B cell (primary cell): ENCODE measurements around the gene METTL27. TPM values are rescaled to one million over a fixed set of nuclear protein-coding genes. Genes with fewer than 3 reads are reported as not detected.

Source experiments
- ATAC-seq: fragments of 200-7000 bp; cut with Tn5 transposase; one replicate; pipeline ENCODE4 v1.10.0; 2021; ENCODE audit warnings: low read depth, mild to moderate bottlenecking, moderate number of reproducible peaks, moderate library complexity
- CTCF ChIA-PET: fragments of 350-600 bp; sonication (Branson Sonifier 250); formaldehyde crosslinking; loops from one replicate; lab custom pipeline; 2021; ENCODE audit warnings: antibody characterized with exemption, inconsistent platforms; lab: Charles Lee
- POLR2A ChIA-PET: fragments of 350-600 bp; sonication (Branson Sonifier 250); formaldehyde crosslinking; loops from one replicate; lab custom pipeline; 2021; ENCODE audit warnings: antibody characterized with exemption; lab: Charles Lee
- DNase-seq: peaks from one replicate; pipeline ENCODE4 v3.0.0; 2013
- H2AFZ ChIP-seq: 2 replicates; pipeline ENCODE4 v1.6.1; 2012; ENCODE audit warnings: mild to moderate bottlenecking, low read depth, low read length; ENCODE audit not compliant: insufficient read depth, poor library complexity, severe bottlenecking
- H3K27ac ChIP-seq, 2 donors: 1 replicate in 1 of 2; 2 replicates in 1 of 2; pipeline ENCODE4 v1.5.1; 2012 to 2013; ENCODE audit warnings: low read length in 2 of 2, mild to moderate bottlenecking in 2 of 2, moderate library complexity in 1 of 2
- H3K27me3 ChIP-seq, 4 experiments: fragments of 200-600 bp in 1 of 4; sonication (generic) in 1 of 4; replicated peaks in 1 of 4; 1 replicate in 2 of 4; 2 replicates in 2 of 4; pipeline versions ENCODE4 v1.6.1 to v1.7.0; 2013 to 2016; ENCODE audit warnings: low read length in 3 of 4, mild to moderate bottlenecking in 2 of 4, mixed read lengths in 1 of 4, moderate library complexity in 1 of 4; ENCODE audit not compliant: insufficient read depth in 4 of 4, control insufficient read depth in 3 of 4; ENCODE audit errors: control extremely low read depth in 1 of 4
- H3K36me3 ChIP-seq, 2 experiments: replicated peaks in 1 of 2; 1 replicate in 1 of 2; 2 replicates in 1 of 2; pipeline versions ENCODE4 v1.6.1 to v1.7.1; 2013; ENCODE audit warnings: low read length in 1 of 2; ENCODE audit not compliant: insufficient read depth in 2 of 2, control insufficient read depth in 1 of 2; ENCODE audit errors: control extremely low read depth in 1 of 2, extremely low read depth in 1 of 2
- H3K4me1 ChIP-seq, 2 donors: fragments of 200-600 bp in 1 of 2; sonication (generic) in 1 of 2; 1 replicate in 1 of 2; 2 replicates in 1 of 2; pipeline versions ENCODE4 v1.5.1 to v1.6.1; 2013 to 2017; ENCODE audit warnings: low read length in 2 of 2; ENCODE audit not compliant: control insufficient read depth in 2 of 2, insufficient read depth in 2 of 2
- H3K4me2 ChIP-seq: replicated peaks from 2 replicates; pipeline ENCODE3; 2012; ENCODE audit warnings: mild to moderate bottlenecking, low read depth, low read length; ENCODE audit not compliant: poor library complexity, severe bottlenecking
- H3K4me3 ChIP-seq, 5 experiments: fragments of 200-600 bp in 1 of 5; sonication (generic) in 1 of 5; 1 replicate in 3 of 5; 2 replicates in 2 of 5; pipeline versions ENCODE4 v1.5.1 to v1.7.0; 2011 to 2016; ENCODE audit warnings: low read length in 4 of 5, mild to moderate bottlenecking in 4 of 5, low read depth in 2 of 5, control low read depth in 1 of 5, moderate library complexity in 1 of 5; ENCODE audit not compliant: insufficient read depth in 1 of 5; ENCODE audit errors: control extremely low read depth in 1 of 5, extremely low read depth in 1 of 5
- H3K79me2 ChIP-seq: fragments of 200-600 bp; sonication (generic); one replicate; pipeline ENCODE4 v1.6.0; 2016; ENCODE audit warnings: low read length; ENCODE audit not compliant: control insufficient read depth, insufficient read depth
- H3K9ac ChIP-seq: fragments of 200-600 bp; sonication (generic); 2 replicates; pipeline ENCODE4 v1.6.1; 2017; ENCODE audit warnings: mild to moderate bottlenecking, low read length, moderate library complexity
- H3K9me3 ChIP-seq, 3 donors: one replicate each; pipeline versions ENCODE4 v1.6.1 to v1.7.1; 2013; ENCODE audit warnings: low read length in 2 of 3; ENCODE audit not compliant: control insufficient read depth in 2 of 3, insufficient read depth in 1 of 3; ENCODE audit errors: control extremely low read depth in 1 of 3
- H4K20me1 ChIP-seq: 2 replicates; pipeline ENCODE4 v1.6.0; 2012; ENCODE audit warnings: mild to moderate bottlenecking, low read length; ENCODE audit not compliant: insufficient read depth, control insufficient read depth, poor library complexity, severe bottlenecking
- H3K27ac Mint-ChIP-seq: one replicate; pipeline ENCODE4 v1.8.0; 2021; ENCODE audit warnings: mixed read lengths
- H3K27me3 Mint-ChIP-seq: one replicate; pipeline ENCODE4 v1.8.0; 2021; ENCODE audit warnings: mixed read lengths
- H3K4me1 Mint-ChIP-seq: one replicate; pipeline ENCODE4 v1.8.0; 2021; ENCODE audit warnings: mixed read lengths
- H3K4me3 Mint-ChIP-seq: one replicate; pipeline ENCODE4 v1.8.0; 2021; ENCODE audit warnings: mixed read lengths
- H3K9me3 Mint-ChIP-seq: one replicate; pipeline ENCODE4 v1.8.0; 2022; ENCODE audit warnings: mixed read lengths; ENCODE audit not compliant: insufficient read depth
- EZH2 ChIP-seq: IDR thresholded peaks from 2 replicates; pipeline ENCODE4 v1.6.1; 2012; ENCODE audit warnings: borderline replicate concordance, low read depth, mild to moderate bottlenecking, moderate library complexity, low read length; ENCODE audit not compliant: insufficient read depth, poor library complexity, severe bottlenecking
- WGBS: methylation state at CpG from one replicate; pipeline ENCODE4 v1.1.5; 2013; ENCODE audit warnings: missing lambda C conversion rate; ENCODE audit not compliant: insufficient coverage; 5-methylcytosine and 5-hydroxymethylcytosine counted together
- intact Hi-C: fragments of 100-400 bp; cut with micrococcal nuclease; formaldehyde crosslinking; loops from one replicate; pipeline ENCODE4 v1.10.0; 2022
- polyA plus RNA-seq: library from polyadenylated mRNA; depleted of rRNA; stranded (reverse); fragments of >200 nt; gene quantifications from 2 replicates; pipeline ENCODE4 v1.2.3, GENCODE V29; 2012
- total RNA-seq, 2 donors: library from RNA; stranded (reverse); fragments of 120-200 nt in 1 of 2; gene quantifications; 1 replicate in 1 of 2; 2 replicates in 1 of 2; pipeline versions ENCODE4 v1.2.3 to v1.2.4, GENCODE V29; 2013 to 2022
- TF ChIP-seq, protein P1 (sequence below): fragments of 200-600 bp; IDR thresholded peaks from one replicate; pipeline ENCODE4 v1.8.0; 2022; ENCODE audit warnings: antibody characterized with exemption, mild to moderate bottlenecking

METTL27 gene
- total and polyA plus RNA-seq, 2 donors (not counting 1 experiment from before 2014, with no cell fraction given) = 0.37 to 1.5 TPM

DNA sequence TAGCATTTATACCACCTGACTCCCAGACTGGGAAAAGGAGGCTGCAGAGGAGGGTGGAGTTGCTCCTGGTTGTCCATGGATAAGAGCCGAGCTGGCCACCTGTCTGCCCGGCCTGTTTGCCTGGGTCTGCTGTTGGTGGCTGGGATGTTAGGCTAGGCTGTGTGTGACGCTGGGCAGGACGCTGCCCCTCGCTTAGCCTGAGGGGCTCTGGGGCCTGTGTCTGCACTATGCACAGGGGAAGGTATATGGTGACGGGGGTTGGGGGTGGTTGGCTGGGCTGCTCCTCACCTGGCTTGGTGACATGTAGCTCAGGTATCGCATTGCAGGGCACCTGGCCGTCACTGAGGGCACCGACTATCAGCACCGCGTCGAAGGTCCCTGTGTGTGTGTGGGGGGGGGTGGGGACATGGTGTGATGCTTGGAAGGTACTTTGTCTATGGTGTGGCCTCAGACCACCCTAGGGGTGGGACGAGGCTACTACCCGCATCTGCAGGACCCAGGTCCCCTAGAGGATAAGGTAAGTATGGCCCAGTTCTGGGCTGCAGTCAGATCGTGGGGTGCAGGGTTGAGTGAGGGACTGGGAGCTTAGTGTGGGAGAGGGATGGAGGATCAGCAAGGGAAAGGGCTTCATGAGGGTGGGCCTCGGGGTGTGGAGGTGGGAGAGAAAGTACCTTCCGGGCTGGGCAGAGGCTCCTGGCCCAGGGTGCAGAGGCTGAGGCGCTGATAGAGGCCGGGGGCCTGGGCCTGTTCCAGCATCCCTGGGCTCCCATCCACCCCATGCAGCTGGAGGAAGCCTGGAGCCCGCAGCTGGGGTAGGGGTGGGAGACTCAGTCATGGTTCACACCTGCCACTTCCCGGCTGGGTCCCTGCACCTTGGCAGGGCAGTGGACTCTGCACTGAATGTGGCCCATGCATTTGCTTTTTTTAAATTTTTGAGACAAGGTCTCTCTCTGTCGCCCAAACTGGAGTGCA lies 2.3 kb downstream of the METTL27 start:
- DNase-seq = no peak
- Histone ChIP-seq H4K20me1 (no peaks in the 10 kb centered on the region), H3K9ac (no peak overlapping the region), H3K79me2 (no peaks in the 10 kb centered on the region), H3K4me2 (no peak overlapping the region), H3K9me3 (no peaks in the 10 kb centered on the region), H3K27me3 (no peaks in the 10 kb centered on the region), H3K36me3 (no peaks in the 10 kb centered on the region), H3K4me3 (no peak overlapping the region), H3K27ac (no peak overlapping the region), H3K4me1 (peaks cover 15 to 22% of the 10 kb centered on the region in 2 donors), H2AFZ (no peak overlapping the region)
- Mint-ChIP-seq H3K9me3 (no peaks in the 10 kb centered on the region), H3K27me3 (no peaks in the 10 kb centered on the region), H3K4me3 (peak overlapping the region; percentile 12), H3K4me1 (peaks cover 17% of the 10 kb centered on the region), H3K27ac (no peak overlapping the region)
- TF ChIP-seq EZH2 = no peak
- TF ChIP-seq, protein P1, sequence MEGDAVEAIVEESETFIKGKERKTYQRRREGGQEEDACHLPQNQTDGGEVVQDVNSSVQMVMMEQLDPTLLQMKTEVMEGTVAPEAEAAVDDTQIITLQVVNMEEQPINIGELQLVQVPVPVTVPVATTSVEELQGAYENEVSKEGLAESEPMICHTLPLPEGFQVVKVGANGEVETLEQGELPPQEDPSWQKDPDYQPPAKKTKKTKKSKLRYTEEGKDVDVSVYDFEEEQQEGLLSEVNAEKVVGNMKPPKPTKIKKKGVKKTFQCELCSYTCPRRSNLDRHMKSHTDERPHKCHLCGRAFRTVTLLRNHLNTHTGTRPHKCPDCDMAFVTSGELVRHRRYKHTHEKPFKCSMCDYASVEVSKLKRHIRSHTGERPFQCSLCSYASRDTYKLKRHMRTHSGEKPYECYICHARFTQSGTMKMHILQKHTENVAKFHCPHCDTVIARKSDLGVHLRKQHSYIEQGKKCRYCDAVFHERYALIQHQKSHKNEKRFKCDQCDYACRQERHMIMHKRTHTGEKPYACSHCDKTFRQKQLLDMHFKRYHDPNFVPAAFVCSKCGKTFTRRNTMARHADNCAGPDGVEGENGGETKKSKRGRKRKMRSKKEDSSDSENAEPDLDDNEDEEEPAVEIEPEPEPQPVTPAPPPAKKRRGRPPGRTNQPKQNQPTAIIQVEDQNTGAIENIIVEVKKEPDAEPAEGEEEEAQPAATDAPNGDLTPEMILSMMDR = no peak
- ChIA-PET POLR2A (interaction anchor here (0.5 kb wide), 1 partner anchor 115 kb away, joined by 4 read pairs; no protein-coding TSS in a partner anchor), CTCF (interaction anchor here (1.0 to 1.9 kb wide), 2 partner anchors 14 to 16 kb away, joined by 4 to 5 read pairs; no protein-coding TSS in a partner anchor)
- intact Hi-C loops = no loop called here
- WGBS = 96% methylated on average over 18 of the region's 22 CpGs
- no peak for ATAC-seq

DNA sequence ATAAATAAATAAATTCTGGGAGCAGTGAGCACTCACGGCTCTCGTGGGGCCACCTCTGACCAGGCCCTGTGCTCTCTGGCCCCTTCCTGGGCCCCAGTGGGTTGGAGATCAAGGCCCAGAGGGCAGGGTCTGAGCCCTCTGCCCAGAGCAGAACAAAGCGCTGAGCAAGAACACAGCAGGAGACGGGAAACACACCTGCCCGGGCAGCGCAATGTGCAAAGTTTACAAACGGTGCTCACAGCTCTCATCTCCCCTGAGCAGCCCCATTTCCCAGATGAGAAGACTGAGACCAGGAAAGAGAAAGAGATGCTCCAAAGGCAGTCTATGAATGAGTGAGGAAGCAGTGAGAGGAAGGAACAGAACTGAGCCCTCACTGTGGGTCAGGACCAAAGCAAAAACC lies 3.0 kb downstream of the METTL27 start:
- H3K9me3 ChIP-seq = no peaks in the 10 kb centered on the region
- TF ChIP-seq, protein P1 = no peak
- no peak for TF ChIP-seq EZH2
- no peaks in the 10 kb centered on the region for H3K36me3 ChIP-seq
- H3K4me2 ChIP-seq = no peak overlapping the region
- H4K20me1 ChIP-seq = no peaks in the 10 kb centered on the region
- no peaks in the 10 kb centered on the region for H3K27me3 ChIP-seq
- peaks cover 13% of the 10 kb centered on the region for H3K4me1 Mint-ChIP-seq
- ChIA-PET POLR2A (interaction anchor here (0.5 kb wide), 1 partner anchor 114 kb away, joined by 4 read pairs; no protein-coding TSS in a partner anchor), CTCF (interaction anchor here (1.9 kb wide), 1 partner anchor 15 kb away, joined by 5 read pairs; no protein-coding TSS in a partner anchor)
- H3K79me2 ChIP-seq = no peaks in the 10 kb centered on the region
- no peak overlapping the region for H3K27ac ChIP-seq
- no peak overlapping the region for H2AFZ ChIP-seq
- intact Hi-C loops = no loop called here
- no peaks in the 10 kb centered on the region for H3K27me3 Mint-ChIP-seq
- DNase-seq = no peak
- H3K4me3 Mint-ChIP-seq = no peak overlapping the region
- H3K9ac ChIP-seq = no peak overlapping the region
- H3K4me1 ChIP-seq = peaks cover 12 to 20% of the 10 kb centered on the region in 2 donors
- no peak overlapping the region for H3K4me3 ChIP-seq
- ATAC-seq = no peak
- WGBS = 98% methylated on average over 6 of the region's 7 CpGs
- no peaks in the 10 kb centered on the region for H3K9me3 Mint-ChIP-seq
- H3K27ac Mint-ChIP-seq = no peak overlapping the region
